ENCODE measurements around the gene FTO.

DNA sequence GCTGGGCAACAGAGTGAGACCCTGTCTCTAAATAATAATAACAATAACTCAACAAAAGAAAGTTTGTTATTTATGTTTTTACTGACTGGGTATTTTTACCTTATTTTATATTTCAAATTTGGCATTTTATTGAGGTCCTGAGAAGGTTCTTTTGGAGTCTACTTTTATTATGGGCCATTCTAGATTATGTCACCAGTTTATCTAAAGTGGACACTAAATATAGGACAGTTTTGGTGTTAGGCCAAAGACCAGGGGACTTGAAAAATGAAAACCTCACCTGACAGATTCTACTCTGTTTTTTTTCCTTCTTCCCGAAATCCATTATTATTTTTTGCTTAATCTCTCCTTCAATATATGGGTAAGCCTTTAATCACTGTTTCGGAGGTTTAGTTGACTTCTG lies 8.1 kb downstream of the FTO start:
- TF ChIP-seq POLR2A (IDR thresholded peaks at IDR 0.05) = no peak
- TF ChIP-seq, protein P1, sequence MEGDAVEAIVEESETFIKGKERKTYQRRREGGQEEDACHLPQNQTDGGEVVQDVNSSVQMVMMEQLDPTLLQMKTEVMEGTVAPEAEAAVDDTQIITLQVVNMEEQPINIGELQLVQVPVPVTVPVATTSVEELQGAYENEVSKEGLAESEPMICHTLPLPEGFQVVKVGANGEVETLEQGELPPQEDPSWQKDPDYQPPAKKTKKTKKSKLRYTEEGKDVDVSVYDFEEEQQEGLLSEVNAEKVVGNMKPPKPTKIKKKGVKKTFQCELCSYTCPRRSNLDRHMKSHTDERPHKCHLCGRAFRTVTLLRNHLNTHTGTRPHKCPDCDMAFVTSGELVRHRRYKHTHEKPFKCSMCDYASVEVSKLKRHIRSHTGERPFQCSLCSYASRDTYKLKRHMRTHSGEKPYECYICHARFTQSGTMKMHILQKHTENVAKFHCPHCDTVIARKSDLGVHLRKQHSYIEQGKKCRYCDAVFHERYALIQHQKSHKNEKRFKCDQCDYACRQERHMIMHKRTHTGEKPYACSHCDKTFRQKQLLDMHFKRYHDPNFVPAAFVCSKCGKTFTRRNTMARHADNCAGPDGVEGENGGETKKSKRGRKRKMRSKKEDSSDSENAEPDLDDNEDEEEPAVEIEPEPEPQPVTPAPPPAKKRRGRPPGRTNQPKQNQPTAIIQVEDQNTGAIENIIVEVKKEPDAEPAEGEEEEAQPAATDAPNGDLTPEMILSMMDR (IDR thresholded peaks at IDR 0.05) = no peak

Measured in esophagus squamous epithelium (tissue), 4 donors.